Activated B cell treated with CpG ODN at 0.5 μM for 24 hours (primary cell): Measurements from ENCODE around the gene TBATA. TPM values are rescaled to one million over a fixed set of nuclear protein-coding genes. Genes with fewer than 3 reads are reported as not detected.

Experiments used
- ATAC-seq: fragments of 200-7000 bp; cut with Tn5 transposase; one replicate; pipeline ENCODE4 v1.10.0; 2021; ENCODE audit warnings: low read depth, mild to moderate bottlenecking, moderate library complexity
- CTCF ChIA-PET: fragments of 350-600 bp; sonication (Branson Sonifier 250); formaldehyde crosslinking; loops from one replicate; lab custom pipeline; 2021; ENCODE audit warnings: antibody characterized with exemption; lab: Charles Lee
- POLR2A ChIA-PET: fragments of 350-600 bp; sonication (Branson Sonifier 250); formaldehyde crosslinking; loops from one replicate; lab custom pipeline; 2021; ENCODE audit warnings: antibody characterized with exemption; lab: Charles Lee
- DNase-seq: peaks from one replicate; pipeline ENCODE4 v3.0.0; 2022
- H3K27ac Mint-ChIP-seq: one replicate; pipeline ENCODE4 v1.8.0; 2020; ENCODE audit warnings: mixed read lengths
- H3K27me3 Mint-ChIP-seq: one replicate; pipeline ENCODE4 v1.8.0; 2021; ENCODE audit warnings: mixed read lengths
- H3K36me3 Mint-ChIP-seq: one replicate; pipeline ENCODE4 v1.8.0; 2021; ENCODE audit warnings: low read depth, mixed read lengths
- H3K4me1 Mint-ChIP-seq: one replicate; pipeline ENCODE4 v1.8.0; 2021; ENCODE audit warnings: mixed read lengths
- H3K4me3 Mint-ChIP-seq: one replicate; pipeline ENCODE4 v1.8.0; 2020; ENCODE audit warnings: mild to moderate bottlenecking, mixed read lengths
- H3K9me3 Mint-ChIP-seq: one replicate; pipeline ENCODE4 v1.8.0; 2020; ENCODE audit warnings: mixed read lengths
- CTCF ChIP-seq: fragments of 200-600 bp; IDR thresholded peaks from one replicate; pipeline ENCODE4 v1.8.0; 2022; ENCODE audit warnings: antibody characterized with exemption, mild to moderate bottlenecking
- intact Hi-C: fragments of 100-400 bp; cut with micrococcal nuclease; formaldehyde crosslinking; loops from one replicate; pipeline ENCODE4 v1.15.1; 2024
- total RNA-seq: library from RNA; stranded (reverse); gene quantifications from 2 replicates; pipeline ENCODE4 v1.2.3, GENCODE V29; 2022

TBATA gene
- total RNA-seq, 1 donor from 2014 or later: not detected

DNA sequence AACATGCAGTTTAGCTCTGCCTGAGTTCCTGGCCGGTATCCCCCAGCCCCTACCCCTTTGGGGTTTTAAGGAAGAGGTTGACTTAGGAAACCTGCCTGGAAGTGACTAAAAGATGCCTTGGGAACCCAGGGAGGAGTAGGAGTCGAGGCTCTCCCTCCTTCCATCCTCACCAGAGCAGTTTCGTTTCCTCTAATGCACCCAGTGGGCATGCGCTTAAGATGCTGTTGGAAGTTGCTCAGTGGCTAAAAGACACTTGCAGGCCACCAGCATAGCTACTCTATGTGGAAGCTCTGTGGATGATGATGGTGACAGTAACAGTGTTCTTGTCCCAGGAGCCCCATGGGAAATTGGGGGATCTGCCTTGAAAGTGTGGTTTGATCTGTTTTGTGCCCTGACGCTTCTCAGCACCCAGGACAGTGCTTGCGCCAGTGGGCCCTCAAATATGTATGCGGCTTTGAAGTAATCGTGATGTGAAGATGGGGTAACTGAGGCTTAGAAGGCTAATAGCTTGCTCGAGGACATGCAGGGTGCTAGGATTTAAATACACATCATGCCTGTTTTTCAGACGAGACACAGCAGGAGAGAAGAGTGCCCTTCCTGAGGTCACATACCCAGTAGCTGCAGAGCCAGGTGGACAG is 32.0 kb downstream of the TBATA start:
- Mint-ChIP-seq H3K27ac (no peak overlapping the region), H3K27me3 (peaks cover 4% of the 10 kb centered on the region), H3K4me3 (no peak overlapping the region), H3K36me3 (no peaks in the 10 kb centered on the region), H3K9me3 (no peaks in the 10 kb centered on the region), H3K4me1 (no peaks in the 10 kb centered on the region)
- no peak for TF ChIP-seq CTCF
- DNase-seq (no peak), ATAC-seq (no peak)
- ChIA-PET CTCF (no interaction called here), POLR2A (no interaction called here)
- intact Hi-C loops: no loop called here

- H3K4me3 Mint-ChIP-seq: no peak overlapping the region
- no peak for TF ChIP-seq CTCF
- H3K9me3 Mint-ChIP-seq: no peaks in the 10 kb centered on the region
- H3K27ac Mint-ChIP-seq: no peak overlapping the region
- H3K27me3 Mint-ChIP-seq: peaks cover 4% of the 10 kb centered on the region
- ATAC-seq (no peak), DNase-seq (no peak)
- ChIA-PET CTCF (no interaction called here), POLR2A (no interaction called here)
- H3K36me3 Mint-ChIP-seq: no peaks in the 10 kb centered on the region
- H3K4me1 Mint-ChIP-seq: no peaks in the 10 kb centered on the region
- intact Hi-C loops: no loop called here
Measured at GRCh38 chr10:70752571-70752970, 32.6 kb downstream of the TBATA start.

GRCh38 chr10:70751991-70752390 is 33.2 kb downstream of the TBATA start:
- H3K9me3 Mint-ChIP-seq: no peaks in the 10 kb centered on the region
- intact Hi-C loops: no loop called here

GRCh38 chr10:70751356-70751755 is 33.8 kb downstream of the TBATA start:
- ChIA-PET POLR2A (no interaction called here), CTCF (no interaction called here)
- Mint-ChIP-seq H3K9me3 (no peaks in the 10 kb centered on the region), H3K27ac (no peak overlapping the region), H3K27me3 (peaks cover 4% of the 10 kb centered on the region), H3K4me3 (no peak overlapping the region), H3K4me1 (no peaks in the 10 kb centered on the region), H3K36me3 (no peaks in the 10 kb centered on the region)
- ATAC-seq (no peak), DNase-seq (no peak)
- no peak for TF ChIP-seq CTCF
- intact Hi-C loops: no loop called here

More at GRCh38 chr10:70751991-70752390, 33.2 kb downstream of the TBATA start:
- ChIA-PET CTCF (no interaction called here), POLR2A (no interaction called here)
- Mint-ChIP-seq H3K36me3 (no peaks in the 10 kb centered on the region), H3K27ac (no peak overlapping the region), H3K27me3 (peaks cover 4% of the 10 kb centered on the region), H3K4me1 (no peaks in the 10 kb centered on the region), H3K4me3 (no peak overlapping the region)
- DNase-seq (no peak), ATAC-seq (no peak)
- TF ChIP-seq CTCF: no peak

- peaks cover 4% of the 10 kb centered on the region for H3K27me3 Mint-ChIP-seq
- ATAC-seq: no peak
- H3K4me1 Mint-ChIP-seq: no peaks in the 10 kb centered on the region
- DNase-seq: no peak
- no peak overlapping the region for H3K27ac Mint-ChIP-seq
- H3K36me3 Mint-ChIP-seq: no peaks in the 10 kb centered on the region
- H3K9me3 Mint-ChIP-seq: no peaks in the 10 kb centered on the region
- no peak overlapping the region for H3K4me3 Mint-ChIP-seq
- no peak for TF ChIP-seq CTCF
- ChIA-PET CTCF (no interaction called here), POLR2A (no interaction called here)
- intact Hi-C loops: no loop called here
Measured at GRCh38 chr10:70750156-70750703, 34.9 kb downstream of the TBATA start.
